Heart right ventricle (tissue), 16 donors: ENCODE measurements around the gene C15orf39. TPM values are rescaled to one million over a fixed set of nuclear protein-coding genes. Genes with fewer than 3 reads are reported as not detected.
"Not testable (repeated sequence)": the region's sequence is repeated elsewhere in the genome, so short reads cannot be mapped to it uniquely, and the experiment has no call there.

ENCODE experiments used
- ATAC-seq, 8 donors: fragments of 200-7000 bp; cut with Tn5 transposase; one replicate each; pipeline ENCODE4 v1.9.1; 2020; ENCODE audit warnings: mild to moderate bottlenecking in 8 of 8, moderate library complexity in 8 of 8, moderate number of reproducible peaks in 1 of 8
- DNase-seq, 2 donors: peaks; one replicate each; pipeline ENCODE4 v3.0.0-alpha.2; 2020
- H3K27ac ChIP-seq, 10 donors: fragments of 200-600 bp; sonication (generic) in 2 of 10; one replicate each; pipeline versions ENCODE4 v1.5.0 to v1.8.0; 2020 to 2022; ENCODE audit warnings: mild to moderate bottlenecking in 3 of 10
- H3K27me3 ChIP-seq, 7 donors: fragments of 200-600 bp; one replicate each; pipeline ENCODE4 v1.8.0; 2021 to 2022; ENCODE audit warnings: mild to moderate bottlenecking in 2 of 7
- H3K36me3 ChIP-seq, 9 donors: fragments of 200-600 bp; sonication (generic) in 1 of 9; one replicate each; pipeline versions ENCODE4 v1.5.0 to v1.8.0; 2020 to 2022; ENCODE audit warnings: mild to moderate bottlenecking in 2 of 9
- H3K4me1 ChIP-seq, 9 donors: fragments of 200-600 bp; sonication (generic) in 1 of 9; one replicate each; pipeline versions ENCODE4 v1.5.0 to v1.8.0; 2020 to 2022; ENCODE audit warnings: mild to moderate bottlenecking in 4 of 9
- H3K4me3 ChIP-seq, 10 donors: fragments of 200-600 bp; sonication (generic) in 2 of 10; one replicate each; pipeline versions ENCODE4 v1.5.0 to v1.8.0; 2020 to 2022; ENCODE audit warnings: mild to moderate bottlenecking in 7 of 10, moderate library complexity in 2 of 10
- H3K9me3 ChIP-seq, 11 donors: fragments of 200-600 bp in 10 of 11; sonication (generic) in 2 of 11; one replicate each; pipeline versions ENCODE4 v1.5.0 to v1.8.0; 2013 to 2022; ENCODE audit warnings: mild to moderate bottlenecking in 2 of 11, control low read depth in 1 of 11, moderate library complexity in 1 of 11
- WGBS, 2 donors: extraction: QIAGEN DNeasy Blood & Tissue Kit; methylation state at CpG; one replicate each; pipeline ENCODE4 v1.1.7; 2013; ENCODE audit warnings: inconsistent platforms in 1 of 2; 5-methylcytosine and 5-hydroxymethylcytosine counted together
- intact Hi-C, 10 donors: fragments of 100-400 bp; cut with DNase I; formaldehyde crosslinking; loops; one replicate each; pipeline versions ENCODE4 v1.11.1 to v1.14.2; 2022
- polyA plus RNA-seq, 2 donors: library from polyadenylated mRNA; stranded (reverse); fragments of 200-250 nt; gene quantifications; one replicate each; pipeline ENCODE4 v1.2.3, GENCODE V29; 2013
- total RNA-seq, 10 donors: library from RNA; stranded (reverse); fragmentation: NEBNext Ultra II Directional in 3 of 10; extraction: Animal tissue kit (Norgen Biotek cat#: 25700) in 3 of 10; gene quantifications; one replicate each; pipeline versions ENCODE4 v1.2.1 to v1.2.4, GENCODE V29; 2021 to 2023
- TF ChIP-seq, protein P1 (sequence below), 9 donors: fragments of 200-600 bp; sonication (generic) in 2 of 9; IDR thresholded peaks; one replicate each; pipeline versions ENCODE4 v1.5.0 to v1.8.0; 2021 to 2022; ENCODE audit warnings: antibody characterized with exemption in 9 of 9, mild to moderate bottlenecking in 5 of 9, moderate library complexity in 1 of 9
- donor health status: Arrhythmogenic right ventricular cardiomyopathy.
- donor health status: ischemic (EF 13 %, LVEDD 7.1; RV severe dilation, severe dysfunction).
- donor health status: healthy with polysubstance abuse.
- donor health status: DM: no; HTN: yes; CAD: no.
- donor health status: DM: no; HTN: no; CAD: no.
- donor health status: ischemic (EF 25% LVEDD 6.9; RV normal size, moderate dysfunction).
- donor health status: ischemic (EF 25% LVEDD 5.7; RV mildly dilated, moderate dysfunction).
- donor health status: healthy.
- donor health status: DM: yes; HTN: yes; CAD: no.
- donor health status: Ischemic cardiomyopathy.
- donor health status: ischemic (EF 35%, LVEDD 5.7; RV mildly dilated, moderate dysfunction).
- donor health status: nonischemic (EF 11% LVEDD 7.7; RV severe dilation, severe dysfunction).
- donor health status: DM: yes; HTN: yes; CAD: no.
- donor health status: PGD.
- donor health status: ischemic (EF 29% LVEDD 5.4; RV normal size, mild dysfunction).
- donor health status: nonischemic (EF 23%, LVEDD 6.1; RV moderate dilation, normal function).

C15orf39 gene
- total and polyA plus RNA-seq, 12 donors = 6.9 to 23.7 (median 14.2) TPM

DNA sequence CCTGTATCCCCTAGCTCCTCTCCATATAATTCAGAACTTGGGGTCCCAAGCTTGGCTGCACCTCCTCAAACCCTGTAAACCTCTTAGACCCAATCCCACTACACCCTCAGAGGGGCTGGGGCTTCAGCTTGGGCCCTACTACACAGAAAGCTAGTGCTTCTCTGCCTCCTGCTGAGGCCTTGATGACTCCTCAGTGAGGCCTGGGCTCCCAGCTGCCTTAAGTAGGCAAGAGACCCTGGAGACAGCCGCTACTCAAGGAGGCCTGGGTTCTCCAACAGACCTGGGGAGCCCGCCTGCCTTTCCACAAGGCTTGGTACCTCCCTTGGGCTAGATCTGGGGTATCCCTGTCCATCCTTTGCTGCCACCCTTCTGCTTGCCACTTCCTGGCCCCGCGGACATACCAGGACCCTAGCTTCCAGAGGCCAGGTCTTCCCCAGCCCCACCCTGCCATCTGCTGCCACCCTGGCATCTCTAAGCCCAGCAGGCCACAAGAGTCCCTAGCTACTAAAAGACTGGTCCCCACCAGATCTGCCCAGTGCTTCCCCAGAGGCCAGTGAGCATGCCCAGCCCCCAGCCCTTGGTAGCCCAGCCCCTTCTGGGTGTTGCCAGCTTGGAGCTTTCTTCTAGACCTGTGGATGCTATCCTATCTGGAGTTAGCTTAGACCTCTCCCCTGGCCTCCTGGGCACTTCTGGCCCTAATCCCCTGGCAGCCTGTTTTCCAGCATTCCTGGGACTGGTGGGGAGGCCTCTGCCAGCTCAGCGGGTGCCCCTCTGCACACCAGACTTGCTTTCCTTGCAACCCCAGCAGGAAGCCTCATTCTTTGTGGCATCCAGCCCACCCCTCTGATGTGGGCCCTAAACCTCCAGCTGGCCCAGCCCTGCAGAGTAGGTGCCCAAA is 13.7 kb downstream of the C15orf39 start:
- Histone ChIP-seq H3K4me1 (peaks cover 2 to 31% (median 23%) of the 10 kb centered on the region in 9 donors), H3K4me3 (no peak overlapping the region), H3K9me3 (no peaks in the 10 kb centered on the region), H3K27me3 (no peaks in the 10 kb centered on the region), H3K27ac (no peak overlapping the region), H3K36me3 (peaks cover 0 to 54% (median 25%) of the 10 kb centered on the region in 9 donors)
- ATAC-seq (peak in 4 of 8 donors; percentile 2 to 14 (median 12)), DNase-seq (no peak)
- intact Hi-C loops = loop anchor here in 2 of 10 donors (10.0 kb wide), 2 partner anchors 99 to 109 kb away; no protein-coding TSS in a partner anchor
- TF ChIP-seq, protein P1, sequence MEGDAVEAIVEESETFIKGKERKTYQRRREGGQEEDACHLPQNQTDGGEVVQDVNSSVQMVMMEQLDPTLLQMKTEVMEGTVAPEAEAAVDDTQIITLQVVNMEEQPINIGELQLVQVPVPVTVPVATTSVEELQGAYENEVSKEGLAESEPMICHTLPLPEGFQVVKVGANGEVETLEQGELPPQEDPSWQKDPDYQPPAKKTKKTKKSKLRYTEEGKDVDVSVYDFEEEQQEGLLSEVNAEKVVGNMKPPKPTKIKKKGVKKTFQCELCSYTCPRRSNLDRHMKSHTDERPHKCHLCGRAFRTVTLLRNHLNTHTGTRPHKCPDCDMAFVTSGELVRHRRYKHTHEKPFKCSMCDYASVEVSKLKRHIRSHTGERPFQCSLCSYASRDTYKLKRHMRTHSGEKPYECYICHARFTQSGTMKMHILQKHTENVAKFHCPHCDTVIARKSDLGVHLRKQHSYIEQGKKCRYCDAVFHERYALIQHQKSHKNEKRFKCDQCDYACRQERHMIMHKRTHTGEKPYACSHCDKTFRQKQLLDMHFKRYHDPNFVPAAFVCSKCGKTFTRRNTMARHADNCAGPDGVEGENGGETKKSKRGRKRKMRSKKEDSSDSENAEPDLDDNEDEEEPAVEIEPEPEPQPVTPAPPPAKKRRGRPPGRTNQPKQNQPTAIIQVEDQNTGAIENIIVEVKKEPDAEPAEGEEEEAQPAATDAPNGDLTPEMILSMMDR (IDR thresholded peaks at IDR 0.05) = no peak
- WGBS, 2 donors = 90 to 92% methylated on average over 5 of the region's 5 CpGs

DNA sequence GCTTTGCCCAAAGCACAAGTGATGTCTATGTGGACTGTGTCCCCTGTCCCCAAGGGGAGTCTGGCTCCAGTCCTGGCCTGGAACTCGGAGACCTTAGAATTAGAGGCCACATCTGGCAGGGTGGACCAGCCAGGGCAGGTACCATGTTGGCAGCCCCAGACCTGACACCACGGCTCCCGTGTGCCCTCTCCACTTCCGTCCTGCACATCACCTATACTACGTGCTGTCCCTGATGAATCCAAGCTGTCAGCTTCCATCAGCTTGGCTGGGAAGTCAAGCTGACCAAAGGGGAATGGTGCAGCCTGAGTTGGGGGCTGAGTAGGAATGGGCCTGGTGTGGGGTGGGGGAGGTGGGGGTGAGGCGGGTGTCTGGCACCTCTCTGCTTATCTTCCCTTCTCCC is 15.3 kb downstream of the C15orf39 start:
- peaks cover 0 to 14% (median 7%) of the 10 kb centered on the region in 9 donors for H3K4me1 ChIP-seq
- no peaks in the 10 kb centered on the region for H3K9me3 ChIP-seq
- TF ChIP-seq, protein P1 (IDR thresholded peaks at IDR 0.05) = no peak
- H3K27ac ChIP-seq = no peak overlapping the region
- intact Hi-C loops = loop anchor here in 2 of 10 donors (10.0 kb wide), 2 partner anchors 98 to 108 kb away; no protein-coding TSS in a partner anchor
- no peak for ATAC-seq
- H3K27me3 ChIP-seq = no peaks in the 10 kb centered on the region
- H3K36me3 ChIP-seq = peaks cover 0 to 40% (median 10%) of the 10 kb centered on the region in 9 donors
- no peak for DNase-seq
- 85 to 87% methylated on average over 6 of the region's 6 CpGs for WGBS, 2 donors
- no peak overlapping the region for H3K4me3 ChIP-seq

DNA sequence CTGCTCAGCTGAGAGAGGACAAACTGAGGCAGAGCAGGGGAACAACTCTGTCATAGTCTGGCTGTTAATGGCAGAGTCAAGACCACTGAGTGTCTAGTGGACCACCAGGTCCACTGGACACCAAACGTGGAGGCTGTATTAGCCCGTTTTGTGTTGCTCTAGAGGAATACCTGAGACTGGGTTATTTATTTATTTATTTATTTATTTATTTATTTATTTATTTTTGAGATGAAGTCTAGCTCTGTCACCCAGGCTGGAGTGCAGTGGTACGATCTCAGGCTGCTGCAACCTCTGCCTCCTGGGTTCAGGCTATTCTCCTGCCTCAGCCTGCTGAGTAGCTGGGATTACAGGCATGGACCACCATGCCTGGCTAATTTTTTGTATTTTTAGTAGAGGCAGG is 15.9 kb downstream of the C15orf39 start:
- H3K4me1 ChIP-seq, H3K27ac ChIP-seq, H3K27me3 ChIP-seq, H3K4me3 ChIP-seq, H3K9me3 ChIP-seq, ATAC-seq, DNase-seq: not testable (repeated sequence)
- peaks cover 0 to 34% (median 4%) of the 10 kb centered on the region in 9 donors for H3K36me3 ChIP-seq
- intact Hi-C loops = loop anchor here in 2 of 10 donors (10.0 kb wide), 2 partner anchors 97 to 107 kb away; no protein-coding TSS in a partner anchor
- WGBS, 2 donors = 88 to 93% methylated on average over 3 of the region's 3 CpGs

DNA sequence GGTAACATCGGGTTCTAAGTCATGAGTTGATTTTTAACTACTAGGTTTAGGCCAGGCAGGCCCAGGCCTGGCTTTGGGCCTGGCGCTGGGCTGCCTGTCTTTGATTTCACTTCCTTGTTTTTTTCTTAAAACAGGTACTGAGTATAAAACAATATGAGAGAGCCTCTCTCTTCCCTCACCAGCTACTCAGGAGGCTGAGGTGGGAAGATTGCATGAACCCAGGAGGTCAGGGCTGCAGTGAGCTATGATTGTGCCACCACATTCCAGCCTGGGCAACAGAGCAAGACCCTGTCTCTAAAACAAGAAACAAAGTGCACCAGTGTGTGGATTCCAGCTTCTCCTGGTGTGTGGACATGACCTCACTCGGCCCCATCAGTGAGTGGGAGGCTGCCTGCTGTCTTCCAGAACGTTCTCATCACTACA is 17.8 kb downstream of the C15orf39 start:
- peaks cover 0 to 17% (median 0%) of the 10 kb centered on the region in 9 donors for H3K36me3 ChIP-seq
- ATAC-seq, DNase-seq, H3K4me3 ChIP-seq, H3K27ac ChIP-seq, H3K27me3 ChIP-seq, H3K9me3 ChIP-seq, H3K4me1 ChIP-seq: not testable (repeated sequence)
- intact Hi-C loops = loop anchor here in 2 of 10 donors (10.0 kb wide), 2 partner anchors 95 to 105 kb away; no protein-coding TSS in a partner anchor
- WGBS, 2 donors = 81 to 83% methylated on average over 4 of the region's 4 CpGs

DNA sequence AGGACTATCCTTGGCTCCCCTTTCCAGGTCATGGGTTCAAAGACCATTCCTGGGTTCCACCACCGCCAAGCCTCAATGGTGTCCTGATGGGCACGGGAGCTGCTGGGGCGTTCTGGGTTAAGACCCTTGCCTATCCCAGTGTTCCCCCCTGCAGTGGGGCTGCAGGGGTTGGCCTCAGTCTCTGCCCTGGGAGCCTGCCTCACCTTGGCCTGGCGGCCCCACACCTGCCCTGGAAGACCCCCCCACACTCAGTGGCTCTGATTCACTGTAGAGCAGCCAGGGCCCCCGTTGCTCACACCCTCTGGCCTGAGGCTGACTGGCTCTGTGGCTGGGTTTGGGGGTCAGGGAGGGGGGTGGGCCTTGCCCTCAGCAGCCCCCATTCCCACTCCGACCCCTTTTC is 22.0 kb downstream of the C15orf39 start:
- WGBS, 2 donors = 93 to 96% methylated on average over 6 of the region's 6 CpGs

More for the DNA sequence above, 22.0 kb downstream of the C15orf39 start:
- DNase-seq (no peak), ATAC-seq (peak in 1 of 8 donors; percentile 16)
- no peak overlapping the region for H3K27ac ChIP-seq
- no peaks in the 10 kb centered on the region for H3K27me3 ChIP-seq
- intact Hi-C loops = no loop called here
- TF ChIP-seq, protein P1 (IDR thresholded peaks at IDR 0.05) = no peak
- peaks cover 0 to 11% (median 0%) of the 10 kb centered on the region in 9 donors for H3K36me3 ChIP-seq
- no peaks in the 10 kb centered on the region for H3K4me1 ChIP-seq
- no peak overlapping the region for H3K4me3 ChIP-seq
- no peaks in the 10 kb centered on the region for H3K9me3 ChIP-seq
